ENCODE measurements around the gene UBC. TPM values are rescaled to one million over a fixed set of nuclear protein-coding genes. Genes with fewer than 3 reads are reported as not detected.

The UBC gene
- total RNA-seq, 1 donor from 2014 or later, result 2,671 TPM

DNA sequence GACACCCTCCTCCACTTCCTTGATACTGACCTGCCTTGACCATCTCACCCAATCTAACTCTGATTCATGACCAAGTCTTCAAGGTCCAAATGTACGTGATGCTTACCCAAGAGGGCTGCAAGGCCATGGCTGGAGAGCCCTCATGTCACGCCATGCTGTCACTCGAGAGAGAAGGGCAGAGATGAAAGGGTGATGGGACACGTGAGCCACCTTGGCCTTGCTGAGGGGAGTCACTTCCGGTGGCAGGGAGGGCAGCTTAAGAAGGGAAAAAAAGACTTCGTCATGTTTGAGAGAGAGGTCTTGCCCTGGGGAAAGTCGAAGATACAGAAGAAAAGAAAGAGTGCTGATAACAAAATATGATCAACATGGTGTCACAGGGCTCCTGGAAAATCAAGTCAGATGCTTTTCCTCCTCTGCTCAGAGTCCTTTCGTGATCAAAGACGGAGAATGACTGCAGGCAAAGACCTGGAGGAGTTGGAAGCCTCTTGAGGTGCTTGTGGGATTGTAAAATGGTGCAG is 47.5 kb downstream of the UBC start:
- TF ChIP-seq POLR2A (IDR thresholded peaks at IDR 0.05) (no peak), POLR2AphosphoS5 (IDR thresholded peaks at IDR 0.05; ENCODE audit: insufficient read depth in 1 of 2, low read depth in 1 of 2) (no peak)
- TF ChIP-seq, protein P1, sequence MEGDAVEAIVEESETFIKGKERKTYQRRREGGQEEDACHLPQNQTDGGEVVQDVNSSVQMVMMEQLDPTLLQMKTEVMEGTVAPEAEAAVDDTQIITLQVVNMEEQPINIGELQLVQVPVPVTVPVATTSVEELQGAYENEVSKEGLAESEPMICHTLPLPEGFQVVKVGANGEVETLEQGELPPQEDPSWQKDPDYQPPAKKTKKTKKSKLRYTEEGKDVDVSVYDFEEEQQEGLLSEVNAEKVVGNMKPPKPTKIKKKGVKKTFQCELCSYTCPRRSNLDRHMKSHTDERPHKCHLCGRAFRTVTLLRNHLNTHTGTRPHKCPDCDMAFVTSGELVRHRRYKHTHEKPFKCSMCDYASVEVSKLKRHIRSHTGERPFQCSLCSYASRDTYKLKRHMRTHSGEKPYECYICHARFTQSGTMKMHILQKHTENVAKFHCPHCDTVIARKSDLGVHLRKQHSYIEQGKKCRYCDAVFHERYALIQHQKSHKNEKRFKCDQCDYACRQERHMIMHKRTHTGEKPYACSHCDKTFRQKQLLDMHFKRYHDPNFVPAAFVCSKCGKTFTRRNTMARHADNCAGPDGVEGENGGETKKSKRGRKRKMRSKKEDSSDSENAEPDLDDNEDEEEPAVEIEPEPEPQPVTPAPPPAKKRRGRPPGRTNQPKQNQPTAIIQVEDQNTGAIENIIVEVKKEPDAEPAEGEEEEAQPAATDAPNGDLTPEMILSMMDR (IDR thresholded peaks at IDR 0.05), result no peak
- Histone ChIP-seq H3K9me3 (no peaks in the 10 kb centered on the region), H3K36me3 (no peaks in the 10 kb centered on the region), H3K4me1 (peaks cover 27% of the 10 kb centered on the region), H3K27ac (no peak overlapping the region), H3K27me3 (no peaks in the 10 kb centered on the region), H3K4me3 (no peak overlapping the region)
- DNase-seq (ENCODE audit: extremely low spot score in 2 of 2), result no peak
- intact Hi-C loops (cut with DNase I), result no loop called here

DNA sequence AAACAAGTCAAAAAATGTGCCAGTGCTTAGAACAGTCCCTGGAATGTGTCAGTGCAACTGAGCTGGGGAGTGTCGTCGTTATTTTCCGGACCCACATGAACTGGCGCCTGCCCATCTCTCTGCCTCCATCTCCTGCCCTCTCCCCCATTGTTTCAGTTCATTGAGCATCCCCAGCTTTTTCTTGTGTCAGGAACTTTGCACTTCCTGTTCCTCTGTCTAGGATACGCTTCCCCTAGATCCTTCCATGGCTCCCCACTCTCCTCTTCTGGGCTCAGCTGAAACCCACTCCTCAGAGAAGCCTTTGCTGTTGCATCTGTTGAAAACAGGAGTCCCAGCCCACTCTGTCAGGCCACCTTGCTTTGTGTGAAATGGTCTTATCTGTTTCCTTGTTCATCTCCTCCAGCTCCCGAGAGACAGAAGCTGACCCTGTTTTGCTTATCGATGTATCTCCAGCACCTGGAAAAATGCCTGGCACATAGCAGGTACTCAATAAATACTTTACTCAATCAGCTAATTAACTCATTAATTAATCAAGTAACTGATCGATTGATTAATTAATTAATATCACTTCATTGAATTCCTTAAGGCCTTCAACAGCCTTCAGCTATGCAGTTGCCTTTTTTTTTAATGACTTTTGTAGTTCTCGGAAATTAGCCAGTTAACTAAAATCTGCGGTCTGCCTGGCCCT is 48.1 kb downstream of the UBC start:
- Histone ChIP-seq H3K36me3 (no peaks in the 10 kb centered on the region), H3K4me3 (no peak overlapping the region), H3K4me1 (peaks cover 27% of the 10 kb centered on the region), H3K27me3 (no peaks in the 10 kb centered on the region), H3K9me3 (no peaks in the 10 kb centered on the region), H3K27ac (no peak overlapping the region)
- DNase-seq (ENCODE audit: extremely low spot score in 2 of 2), result no peak
- TF ChIP-seq POLR2AphosphoS5 (IDR thresholded peaks at IDR 0.05; ENCODE audit: insufficient read depth in 1 of 2, low read depth in 1 of 2) (no peak), POLR2A (IDR thresholded peaks at IDR 0.05) (no peak)
- intact Hi-C loops (cut with DNase I), result no loop called here

DNA sequence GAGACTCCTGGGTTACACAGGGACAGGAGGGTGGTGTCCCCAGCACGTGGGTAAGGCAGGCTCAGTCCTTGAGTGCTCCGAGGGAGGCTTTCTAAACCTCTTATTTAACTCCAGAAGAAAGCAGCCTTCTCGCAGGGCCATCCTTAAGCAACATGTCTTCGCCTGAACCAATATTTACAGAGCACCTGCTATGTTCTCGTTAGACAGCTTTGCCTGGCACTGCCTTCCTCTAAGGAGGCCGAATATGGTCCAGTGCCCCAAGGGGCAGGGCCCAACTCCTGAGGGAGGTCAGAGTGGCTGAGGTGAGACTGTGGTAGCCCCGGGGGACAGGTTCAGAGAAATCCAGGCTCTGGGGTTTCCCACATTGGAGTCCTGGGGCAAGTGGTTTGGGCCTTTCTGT is 48.7 kb downstream of the UBC start:
- H3K4me1 ChIP-seq, result peaks cover 27% of the 10 kb centered on the region
- DNase-seq (ENCODE audit: extremely low spot score in 2 of 2), result no peak
- no peak overlapping the region for H3K4me3 ChIP-seq
- H3K27ac ChIP-seq, result no peak overlapping the region
- H3K27me3 ChIP-seq, result no peaks in the 10 kb centered on the region
- TF ChIP-seq POLR2AphosphoS5 (IDR thresholded peaks at IDR 0.05; ENCODE audit: insufficient read depth in 1 of 2, low read depth in 1 of 2) (no peak), POLR2A (IDR thresholded peaks at IDR 0.05) (no peak)
- TF ChIP-seq, protein P1 (IDR thresholded peaks at IDR 0.05), result no peak
- intact Hi-C loops (cut with DNase I), result no loop called here
- no peaks in the 10 kb centered on the region for H3K9me3 ChIP-seq
- H3K36me3 ChIP-seq, result no peaks in the 10 kb centered on the region

DNA sequence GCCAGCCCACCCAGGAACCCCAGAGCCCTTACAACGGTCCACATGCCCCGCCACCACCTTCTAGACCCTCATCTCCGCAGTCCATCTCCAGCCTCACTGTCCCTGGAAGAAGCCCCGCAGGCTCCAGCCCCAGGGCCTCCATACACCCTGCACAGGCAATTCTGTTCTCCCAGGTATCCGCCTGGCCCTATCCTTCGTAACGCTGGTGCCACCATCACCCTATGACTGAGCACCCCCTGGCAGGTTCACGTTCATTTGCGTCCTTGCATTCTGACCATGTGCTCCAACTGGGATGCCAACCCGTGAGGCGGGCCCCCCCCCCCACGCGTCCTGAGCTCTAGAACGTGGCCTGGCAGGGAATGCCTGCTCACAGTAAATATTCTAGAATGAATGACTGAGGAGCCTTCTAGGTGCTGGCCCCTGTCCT is 50.1 kb downstream of the UBC start:
- no peak for TF ChIP-seq POLR2AphosphoS5 (IDR thresholded peaks at IDR 0.05; ENCODE audit: insufficient read depth in 1 of 2, low read depth in 1 of 2)
- TF ChIP-seq, protein P1 (IDR thresholded peaks at IDR 0.05), result no peak
- TF ChIP-seq POLR2A (IDR thresholded peaks at IDR 0.05), result no peak
- H3K27ac ChIP-seq, result peak overlapping the region; percentile 77
- no peak for DNase-seq (ENCODE audit: extremely low spot score in 2 of 2)

DNA sequence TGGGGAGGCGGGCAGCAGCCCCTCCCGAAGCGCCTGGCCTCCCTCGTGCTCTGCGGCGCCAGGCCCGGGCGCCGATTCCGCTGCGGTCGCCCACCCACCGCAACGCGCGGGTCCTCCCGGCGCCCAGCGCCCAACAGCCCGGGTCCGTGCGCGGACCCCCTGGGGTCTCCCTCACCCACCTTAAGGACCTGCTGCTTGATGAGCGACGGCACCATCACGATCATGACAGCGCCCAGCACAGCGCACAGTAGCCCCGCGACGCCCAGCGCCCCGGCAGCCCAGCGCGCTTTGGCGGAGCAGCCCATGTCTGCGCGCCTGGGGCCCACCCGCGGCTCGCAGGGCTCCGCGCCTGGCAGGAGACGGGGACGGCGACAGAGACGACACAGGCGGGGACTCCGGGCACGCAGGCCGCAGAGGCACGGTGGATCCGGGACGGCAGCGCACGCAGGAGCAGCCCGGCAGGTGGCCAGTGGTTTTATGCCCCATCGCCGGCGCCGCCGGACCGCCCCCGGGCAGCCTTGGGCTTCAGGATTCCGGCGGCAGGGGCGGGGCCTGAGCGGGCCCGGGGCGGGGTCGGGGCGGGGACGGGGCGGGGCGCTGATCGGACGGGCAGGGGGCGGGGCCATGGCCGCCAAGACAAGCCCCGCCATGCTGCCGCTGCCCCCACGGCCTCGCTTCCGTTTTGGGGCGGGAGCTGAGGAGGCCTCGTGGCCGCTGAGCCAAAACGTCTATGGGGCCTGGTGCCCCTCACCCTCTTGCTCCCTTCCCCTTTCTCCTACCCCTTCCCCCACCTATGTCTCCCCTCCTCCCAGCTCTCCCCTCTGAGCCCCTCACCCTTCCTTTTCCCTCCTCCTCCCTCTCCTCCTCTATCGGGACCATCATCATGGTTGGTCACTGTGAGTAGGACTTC is 50.8 kb downstream of the UBC start, which contains the start of gene SCARB1:
Gene SCARB1 (minus strand): TSS at position 449 of the 910 bp plus-strand sequence. CDS start 144 bp downstream, at position 305.
- no peaks in the 10 kb centered on the region for H3K36me3 ChIP-seq
- no peak for DNase-seq (ENCODE audit: extremely low spot score in 2 of 2)
- H3K4me1 ChIP-seq, result peaks cover 24% of the 10 kb centered on the region
- H3K9me3 ChIP-seq, result no peaks in the 10 kb centered on the region
- H3K4me3 ChIP-seq, result peak within 1 kb of the TSS; percentile 82 to 83
- peak within 1 kb of the TSS; percentile 77 for H3K27ac ChIP-seq
- no peaks in the 10 kb centered on the region for H3K27me3 ChIP-seq
- intact Hi-C loops (cut with DNase I), result no loop called here
- TF ChIP-seq, protein P1 (IDR thresholded peaks at IDR 0.05), result no peak
- peak in 1 of 2 donors; percentile 54 for TF ChIP-seq POLR2AphosphoS5 (IDR thresholded peaks at IDR 0.05; ENCODE audit: insufficient read depth in 1 of 2, low read depth in 1 of 2)

More for the DNA sequence above, 50.1 kb downstream of the UBC start:
- no peaks in the 10 kb centered on the region for H3K27me3 ChIP-seq
- no peaks in the 10 kb centered on the region for H3K9me3 ChIP-seq
- H3K4me3 ChIP-seq, result peak overlapping the region; percentile 82 to 83
- intact Hi-C loops (cut with DNase I), result no loop called here
- H3K4me1 ChIP-seq, result peaks cover 27% of the 10 kb centered on the region
- H3K36me3 ChIP-seq, result no peaks in the 10 kb centered on the region

Data from vagina (tissue), 2 donors.